ENCODE results near the gene CFDP1.

Gene CFDP1

GRCh38 chr16:75315539-75316306, 117.6 kb downstream of the CFDP1 start:
- FAIRE-seq: no peak

- FAIRE-seq: no peak
These were observed 120.4 kb downstream of the CFDP1 start for GRCh38 chr16:75312875-75313274.

GRCh38 chr16:75311383-75311938, 121.8 kb downstream of the CFDP1 start:
- FAIRE-seq: no peak

- no peak for FAIRE-seq
These were observed 122.8 kb downstream of the CFDP1 start for GRCh38 chr16:75310541-75310940.

- no peak for FAIRE-seq
These were observed 123.3 kb downstream of the CFDP1 start for GRCh38 chr16:75309899-75310430.

- no peak for FAIRE-seq
These were observed 124.1 kb downstream of the CFDP1 start for GRCh38 chr16:75309156-75309555.

GRCh38 chr16:75308011-75308410, 125.3 kb downstream of the CFDP1 start:
- no peak for FAIRE-seq

GRCh38 chr16:75307506-75307905, 125.8 kb downstream of the CFDP1 start:
- no peak for FAIRE-seq

- FAIRE-seq: no peak
These were observed 127.1 kb downstream of the CFDP1 start for GRCh38 chr16:75306099-75306762.

GRCh38 chr16:75305364-75306098, 127.8 kb downstream of the CFDP1 start:
- peak; percentile 17 for FAIRE-seq

- no peak for FAIRE-seq
These were observed 128.6 kb downstream of the CFDP1 start for GRCh38 chr16:75304521-75305363.

GRCh38 chr16:75301804-75302203, 131.5 kb downstream of the CFDP1 start:
- no peak for FAIRE-seq

- no peak for FAIRE-seq
These were observed 135.0 kb downstream of the CFDP1 start for GRCh38 chr16:75298267-75298666.

- FAIRE-seq: no peak
These were observed 136.7 kb downstream of the CFDP1 start for GRCh38 chr16:75296606-75297005.

GRCh38 chr16:75294773-75295459, 138.4 kb downstream of the CFDP1 start:
- no peak for FAIRE-seq

- no peak for FAIRE-seq
These were observed 139.5 kb downstream of the CFDP1 start for GRCh38 chr16:75293772-75294171.

GRCh38 chr16:75293173-75293572, 140.1 kb downstream of the CFDP1 start:
- no peak for FAIRE-seq

GRCh38 chr16:75292691-75293090, 140.6 kb downstream of the CFDP1 start:
- no peak for FAIRE-seq

- no peak for FAIRE-seq
These were observed 144.1 kb downstream of the CFDP1 start for GRCh38 chr16:75289189-75289588.

- no peak for FAIRE-seq
These were observed 144.6 kb downstream of the CFDP1 start for GRCh38 chr16:75288596-75289120.

- no peak for FAIRE-seq
These were observed 145.1 kb downstream of the CFDP1 start for GRCh38 chr16:75288181-75288580.
